Right kidney (tissue), 1 donor: ENCODE measurements around the gene PITX2.

Experiments used
- DNase-seq: peaks from one replicate; pipeline ENCODE4 v3.0.0-alpha.2; 2016

Gene PITX2

GRCh38 chr4:110624398-110624780, 1.5 kb upstream of the PITX2 start:
- no peak for DNase-seq

DNA sequence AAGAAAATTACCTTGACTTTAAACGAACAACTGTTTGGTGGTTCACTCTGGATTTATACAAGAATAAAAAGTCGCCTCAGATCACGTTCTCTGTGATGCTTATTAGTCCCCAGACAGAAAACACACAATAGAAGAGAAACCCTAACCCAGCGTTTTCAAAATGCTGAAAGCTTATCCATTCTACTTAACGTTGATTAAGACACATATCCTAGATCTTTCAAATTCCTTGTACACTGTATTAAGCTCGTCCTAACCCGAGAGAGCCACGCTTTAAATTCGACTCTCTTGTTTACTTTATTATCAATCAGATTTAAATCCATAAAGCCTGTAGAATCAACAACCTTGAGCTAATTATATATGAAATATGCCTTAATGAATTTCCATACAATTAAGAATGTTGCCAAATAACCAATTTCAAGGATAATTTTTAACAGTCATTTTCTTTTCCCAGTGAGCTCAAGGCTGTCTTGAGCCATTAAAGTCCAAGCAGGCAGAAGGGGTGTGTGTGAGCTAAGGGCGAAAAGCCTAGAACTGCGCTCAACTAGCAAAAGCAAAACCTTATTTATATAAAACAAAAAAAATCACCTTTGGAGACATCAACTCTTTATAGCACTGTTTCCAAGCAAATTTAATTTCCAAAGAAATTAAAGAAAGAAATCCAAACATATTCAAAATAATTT, 981 bp upstream of the PITX2 start:
- DNase-seq, result peak; percentile 41

GRCh38 chr4:110621839-110622751, 782 bp downstream of the PITX2 start:
- DNase-seq, result peak; percentile 77

GRCh38 chr4:110621328-110621812, 1.5 kb downstream of the PITX2 start:
- DNase-seq, result no peak

- DNase-seq, result peak; percentile 89
Observed at GRCh38 chr4:110620691-110621327, 2.1 kb downstream of the PITX2 start.

- DNase-seq, result no peak
Observed at GRCh38 chr4:110620322-110620690, 2.6 kb downstream of the PITX2 start.

- DNase-seq, result peak; percentile 80
Observed at GRCh38 chr4:110619463-110620247, 3.2 kb downstream of the PITX2 start.

DNA sequence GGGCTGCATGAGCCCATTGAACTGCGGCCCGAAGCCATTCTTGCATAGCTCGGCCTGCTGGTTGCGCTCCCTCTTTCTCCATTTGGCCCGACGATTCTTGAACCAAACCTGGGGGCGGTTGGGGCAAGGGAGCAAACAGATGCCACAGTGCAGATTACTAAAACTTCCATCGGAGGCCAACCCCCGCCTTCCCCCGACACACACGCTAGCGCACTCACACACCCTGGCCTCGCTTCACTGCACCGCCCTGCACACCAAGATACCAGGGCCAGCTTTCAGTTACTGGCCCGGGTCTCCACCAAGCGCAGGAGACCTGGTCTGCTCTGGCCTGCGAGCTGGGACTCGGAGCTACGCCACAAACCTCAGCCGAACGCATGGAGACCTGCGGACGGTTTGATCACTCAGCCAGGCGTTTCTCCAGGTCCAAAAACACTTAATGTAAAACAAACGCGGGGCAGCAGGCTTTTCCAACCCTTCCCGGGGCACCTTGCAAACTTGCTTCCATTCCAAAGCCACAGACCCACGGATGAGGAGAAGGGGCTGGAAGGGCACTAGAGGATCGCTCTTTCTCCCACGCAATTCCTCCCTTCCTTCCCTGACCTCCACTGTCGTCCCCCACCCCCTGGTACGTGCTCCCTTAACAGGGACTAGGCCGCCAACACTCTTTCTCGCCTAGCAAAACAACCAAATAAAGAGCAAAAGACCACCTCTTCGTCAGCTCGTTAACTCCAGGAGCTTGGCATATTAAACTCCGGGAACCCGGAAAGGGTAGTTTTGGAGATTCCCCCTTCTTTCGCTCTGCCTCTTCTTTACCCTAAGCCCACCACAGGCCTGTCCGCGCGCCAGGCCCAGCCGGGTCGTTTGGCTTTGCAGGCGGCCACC, 4.1 kb downstream of the PITX2 start:
- peak; percentile 63 for DNase-seq

GRCh38 chr4:110617646-110618580, 5.0 kb downstream of the PITX2 start:
- DNase-seq, result peak; percentile 77

DNA sequence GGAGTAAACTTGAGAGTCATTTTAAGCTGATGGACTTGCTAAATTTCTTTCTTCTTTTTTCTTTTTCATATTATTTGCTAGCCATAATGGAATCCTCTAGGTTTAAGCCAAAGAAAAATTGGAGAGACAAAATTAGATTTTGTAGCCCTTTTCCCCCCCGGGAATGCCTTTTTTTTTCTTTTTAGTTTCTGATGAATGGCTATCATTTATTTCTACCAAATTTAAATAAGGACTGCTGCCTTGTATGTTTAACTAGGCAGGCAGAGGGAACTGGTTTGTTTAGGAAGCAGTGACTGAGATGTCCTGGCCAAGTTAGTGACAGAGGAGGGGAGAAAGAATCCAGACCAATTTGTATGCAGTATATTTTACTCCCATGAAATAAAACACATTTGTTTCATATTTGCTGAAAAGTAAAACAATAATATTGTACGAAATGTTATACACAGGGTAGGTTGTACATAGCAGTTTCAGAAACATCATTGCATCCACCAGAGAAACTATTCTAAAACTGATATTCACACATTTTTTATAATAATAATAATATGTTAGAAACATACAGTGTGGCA, 5.7 kb downstream of the PITX2 start:
- DNase-seq, result peak; percentile 41

DNA sequence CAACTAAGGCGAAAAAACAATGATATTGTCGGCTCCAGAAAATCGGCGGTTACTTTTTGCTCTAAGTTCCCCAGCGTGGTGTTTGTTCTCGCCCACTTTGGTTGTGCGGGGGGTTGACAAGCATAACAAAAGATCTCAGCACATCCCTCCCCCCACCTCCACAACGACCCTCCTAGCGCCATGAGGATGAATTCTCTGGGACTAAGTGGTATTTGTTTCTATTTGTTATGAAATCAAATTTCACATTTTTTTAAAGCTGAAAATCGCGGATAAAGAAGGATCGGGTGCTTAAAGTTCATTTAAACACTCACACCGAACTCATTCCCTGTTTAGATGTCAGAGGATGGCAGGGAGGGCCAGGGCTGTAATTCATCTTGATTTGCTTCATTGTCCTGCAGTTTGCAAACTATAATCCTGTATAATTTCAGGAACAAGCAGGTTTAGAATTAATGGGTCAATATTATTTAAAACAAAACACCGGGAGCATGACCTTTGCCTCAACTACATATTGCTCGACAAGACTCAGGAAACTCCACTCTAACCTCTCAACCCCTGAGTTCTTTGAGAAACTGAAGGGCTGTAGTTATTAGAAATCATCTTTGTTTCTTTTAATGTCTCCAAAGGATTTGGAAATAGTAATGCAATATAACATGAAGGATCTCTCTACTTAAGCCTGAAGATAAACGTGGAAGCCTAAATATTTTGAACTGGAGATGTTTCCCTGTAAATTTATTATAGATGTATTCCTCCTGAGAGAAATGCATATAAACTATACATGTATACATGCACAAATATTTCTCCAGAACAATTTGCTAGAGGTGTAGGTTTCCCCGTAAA, 6.4 kb downstream of the PITX2 start:
- peak; percentile 43 for DNase-seq

- peak; percentile 71 for DNase-seq
Observed at GRCh38 chr4:110615353-110616237, 7.3 kb downstream of the PITX2 start.

GRCh38 chr4:110614976-110615352, 7.9 kb downstream of the PITX2 start:
- DNase-seq, result peak; percentile 69

DNA sequence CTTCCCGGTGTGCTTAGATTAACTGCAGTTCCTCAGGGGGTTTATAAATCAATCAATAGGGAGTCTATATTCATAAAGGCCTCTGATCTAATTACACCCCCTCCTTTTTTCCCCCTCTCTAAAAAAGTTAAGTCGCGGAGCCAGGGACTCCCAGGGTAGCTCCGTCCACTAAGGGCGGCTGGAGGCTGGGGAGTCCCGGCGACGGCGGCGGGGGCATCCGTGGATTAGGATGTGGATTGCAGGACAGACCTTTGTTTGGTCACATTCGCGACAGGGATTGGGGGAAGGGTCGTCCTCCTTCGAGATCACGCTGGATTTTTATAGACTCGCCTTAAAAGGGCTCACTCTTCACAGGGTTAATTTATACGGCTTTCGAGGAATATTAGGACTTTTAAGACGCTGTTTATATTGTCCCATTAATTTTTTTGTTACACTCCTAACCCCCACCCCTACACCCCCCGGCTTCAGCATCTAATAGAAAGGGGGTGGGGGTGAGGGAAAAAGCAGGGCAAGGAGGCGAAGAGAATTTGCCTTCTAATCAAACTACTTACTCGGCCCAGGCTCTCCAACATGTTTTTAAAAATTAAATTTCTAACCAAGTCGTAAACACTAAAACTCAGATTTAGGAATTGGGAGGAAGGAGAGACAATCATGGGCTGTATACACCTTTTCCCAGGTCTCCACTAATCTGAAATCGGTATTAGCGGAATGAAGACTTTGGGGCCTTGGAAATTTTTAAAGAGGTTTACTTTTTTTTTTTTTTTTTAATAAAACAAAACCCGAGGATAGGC, 8.5 kb downstream of the PITX2 start:
- peak; percentile 53 for DNase-seq

- DNase-seq, result no peak
Observed at GRCh38 chr4:110613745-110614144, 9.1 kb downstream of the PITX2 start.

DNA sequence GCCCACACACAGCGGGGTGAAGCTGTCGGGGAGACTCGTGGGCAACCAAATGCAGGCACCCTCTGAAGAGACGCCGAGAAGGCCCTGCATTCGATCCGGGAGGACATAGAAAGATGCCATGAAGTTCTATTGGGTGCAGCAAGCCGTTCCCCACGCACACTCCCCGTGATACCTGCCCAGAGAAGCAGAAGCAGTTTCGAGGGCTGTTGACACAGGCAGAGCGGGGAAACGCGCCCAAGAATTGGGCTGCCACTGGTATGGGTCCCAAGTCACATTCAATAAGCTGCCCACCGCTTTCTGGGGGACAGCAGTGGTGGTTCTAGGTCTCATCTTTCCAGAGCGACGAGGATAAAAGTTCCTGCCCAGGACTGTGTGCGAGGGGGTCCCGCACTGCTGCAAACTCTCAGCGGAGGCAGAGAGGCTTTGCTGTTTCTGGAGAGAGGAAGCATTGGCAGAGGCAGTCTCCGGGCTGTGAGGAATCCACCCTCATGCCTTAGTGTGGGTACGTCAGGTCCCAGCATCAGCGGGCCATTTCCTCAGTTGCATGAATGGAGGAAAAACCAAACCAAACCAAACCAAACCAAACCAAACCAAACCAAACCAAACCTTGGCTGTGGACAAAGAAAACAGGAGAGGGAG, 10.1 kb downstream of the PITX2 start:
- DNase-seq, result peak; percentile 54
